SJSA1 (cell line): ENCODE results near the gene ZNF230. TPM values are rescaled to one million over a fixed set of nuclear protein-coding genes. Genes with fewer than 3 reads are reported as not detected.

Experiments
- DNase-seq, 2 experiments: peaks; one replicate each; pipeline ENCODE4 v3.0.0-alpha.2; 2015 to 2020; ENCODE audit warnings: low spot score in 2 of 2, low read depth in 1 of 2
- H3K27ac ChIP-seq: fragments of 250-450 bp; sonication (Bioruptor Pico); 2 replicates; pipeline ENCODE4 v1.5.1; 2020; ENCODE audit warnings: mild to moderate bottlenecking, moderate library complexity
- H3K27me3 ChIP-seq: fragments of 250-450 bp; sonication (Bioruptor Pico); replicated peaks from 2 replicates; pipeline ENCODE4 v1.5.1; 2020; ENCODE audit warnings: mild to moderate bottlenecking, moderate library complexity
- H3K36me3 ChIP-seq: fragments of 250-450 bp; sonication (Bioruptor Pico); 2 replicates; pipeline ENCODE4 v1.5.1; 2020; ENCODE audit warnings: mild to moderate bottlenecking
- H3K4me1 ChIP-seq: fragments of 250-450 bp; sonication (Bioruptor Pico); replicated peaks from 2 replicates; pipeline ENCODE4 v1.6.1; 2021; ENCODE audit warnings: mild to moderate bottlenecking
- H3K4me3 ChIP-seq: fragments of 250-450 bp; sonication (Bioruptor Pico); 2 replicates; pipeline ENCODE4 v1.5.1; 2020; ENCODE audit warnings: mild to moderate bottlenecking
- H3K9me3 ChIP-seq: fragments of 250-450 bp; sonication (Bioruptor Pico); replicated peaks from 2 replicates; pipeline ENCODE4 v1.5.1; 2020; ENCODE audit warnings: mild to moderate bottlenecking
- total RNA-seq: library from RNA; depleted of rRNA; stranded (reverse); fragments of >200 nt; shearing (Covaris generic); gene quantifications from 2 replicates; pipeline ENCODE4 v1.2.3, GENCODE V29; 2014; rRNA removed

ZNF230 gene
- 4.3 and 9.7 TPM in 2 replicates for total RNA-seq

DNA sequence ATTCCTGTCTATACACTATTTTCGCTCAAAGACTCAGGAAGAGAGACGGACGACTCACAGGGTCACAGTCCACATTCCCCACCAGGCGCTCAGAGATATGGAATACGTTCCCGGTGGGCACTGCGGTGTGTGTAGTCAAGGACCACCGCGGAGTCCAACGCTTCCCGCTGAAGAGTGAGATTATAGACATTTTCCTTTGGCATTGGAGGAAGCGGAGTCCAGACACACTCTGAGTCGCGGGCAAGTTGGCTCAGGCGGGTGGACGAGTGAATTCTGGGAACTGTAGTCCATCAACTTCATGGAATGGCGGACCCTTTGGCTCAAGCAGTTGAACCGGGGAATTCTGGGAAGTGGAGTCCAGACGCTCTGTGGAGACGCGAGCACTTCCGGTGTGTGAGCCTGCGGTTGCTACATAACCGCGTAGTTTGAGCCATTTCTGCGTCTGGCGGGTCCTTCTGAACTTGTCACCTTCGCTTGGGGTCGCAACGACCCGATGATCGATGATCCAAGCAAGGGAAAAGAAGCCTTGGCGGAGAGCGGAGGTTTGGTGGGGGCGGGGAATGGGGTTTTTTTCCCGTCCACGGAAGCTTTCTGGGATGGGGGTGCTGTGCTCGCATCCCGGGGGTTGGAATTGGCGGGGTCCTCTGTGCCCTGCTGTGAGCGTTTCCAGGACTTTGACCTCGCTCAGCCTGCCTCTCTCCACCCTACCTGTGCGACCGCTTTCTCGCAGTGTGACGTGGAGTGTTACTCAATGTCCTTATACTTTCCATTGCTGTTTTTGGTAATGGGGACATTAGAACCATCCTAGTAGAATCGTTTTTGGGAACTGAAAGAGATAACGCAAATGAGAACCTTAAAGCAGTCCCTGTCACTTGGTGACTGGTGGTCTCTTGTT, at the start of gene ZNF230:
TSS of gene ZNF230 (plus strand) at position 392 of the 895 bp plus-strand sequence. CDS start 4,122 bp downstream, outside the sequence.
- Histone ChIP-seq H3K9me3 (0 out of 2 replicates have a peak, but pooled peaks cover 3% of the 10 kb centered on the region), H3K4me1 (peaks cover 9% of the 10 kb centered on the region; the same call in 1 of the 2 replicates), H3K36me3 (peaks cover 17% of the 10 kb centered on the region), H3K4me3 (peak within 1 kb of the TSS; percentile 59), H3K27ac (peak within 1 kb of the TSS; percentile 42), H3K27me3 (no peaks in the 10 kb centered on the region)
- peak; percentile 81 to 91 for DNase-seq

DNA sequence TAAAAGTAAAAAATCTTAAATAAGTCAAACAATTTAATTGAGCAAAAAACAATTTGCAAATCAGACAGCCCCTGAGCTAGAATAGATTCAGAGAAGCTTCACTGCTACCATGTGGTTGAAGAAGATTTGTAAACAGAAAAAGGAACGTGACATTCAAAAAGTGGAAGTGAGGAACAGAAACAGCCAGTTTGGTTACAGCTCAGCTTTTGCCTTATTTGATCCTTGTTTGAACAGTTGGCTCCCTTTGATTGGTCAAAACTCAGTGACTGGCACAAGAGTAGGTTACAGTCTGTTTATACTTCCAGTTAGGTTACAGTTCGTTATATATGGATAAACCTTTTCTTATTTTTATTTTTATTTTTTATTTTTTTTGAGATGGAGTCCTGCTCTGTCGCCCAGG, 45.9 kb upstream of the ZNF230 start:
- H3K27me3 ChIP-seq = no peaks in the 10 kb centered on the region

DNA sequence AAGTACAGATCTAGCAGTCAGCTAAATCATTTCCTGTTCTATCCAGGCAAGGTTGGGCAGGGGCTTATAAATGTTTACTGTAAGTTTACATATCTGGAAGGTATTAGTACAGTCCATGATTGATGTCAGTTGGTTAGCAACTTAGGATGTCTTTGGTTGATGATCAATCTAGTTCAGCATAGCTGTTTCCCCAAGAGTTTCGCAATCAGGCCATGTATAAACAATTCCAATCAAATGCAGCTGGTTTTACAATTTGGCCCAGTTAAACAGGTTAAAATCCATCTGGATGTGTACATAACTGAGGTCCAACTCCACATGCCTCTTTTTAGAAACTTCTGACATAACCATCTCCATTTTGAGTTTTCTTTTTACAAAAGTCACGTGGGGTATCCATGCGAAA, 44.9 kb upstream of the ZNF230 start:
- H3K27ac ChIP-seq = no peak overlapping the region
- H3K9me3 ChIP-seq = peaks cover 17% of the 10 kb centered on the region
- no peak overlapping the region for H3K4me3 ChIP-seq
- H3K27me3 ChIP-seq = no peaks in the 10 kb centered on the region
- peaks cover 14% of the 10 kb centered on the region for H3K36me3 ChIP-seq
- DNase-seq = no peak
- H3K4me1 ChIP-seq = peaks cover 9% of the 10 kb centered on the region

More for the DNA sequence above, 45.9 kb upstream of the ZNF230 start:
- no peak for DNase-seq
- Histone ChIP-seq H3K4me3 (no peak overlapping the region), H3K4me1 (no peaks in the 10 kb centered on the region), H3K9me3 (peaks cover 16% of the 10 kb centered on the region), H3K27ac (no peak overlapping the region), H3K36me3 (peaks cover 14% of the 10 kb centered on the region)

DNA sequence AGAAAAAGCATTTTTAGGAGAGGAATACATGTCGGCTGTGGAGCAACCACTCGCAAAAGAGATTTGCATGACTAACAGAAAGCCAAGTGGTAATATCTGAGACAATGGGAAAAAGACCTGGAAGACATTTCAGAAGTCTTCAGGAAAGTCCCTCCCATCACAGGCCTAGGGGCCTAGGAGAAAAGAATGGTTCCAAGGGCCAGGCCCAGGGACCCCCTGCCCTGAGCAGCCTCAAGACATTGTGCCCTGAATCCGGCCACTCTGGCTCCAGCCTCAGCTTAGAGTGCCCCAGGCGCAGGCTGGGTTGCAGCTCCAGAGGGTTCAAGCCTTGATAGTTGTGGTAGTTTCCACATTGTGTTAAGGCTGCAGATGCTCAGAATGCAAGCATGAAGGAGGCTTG, 42.3 kb upstream of the ZNF230 start:
- peaks cover 37% of the 10 kb centered on the region for H3K36me3 ChIP-seq
- H3K4me1 ChIP-seq = peaks cover 17% of the 10 kb centered on the region
- DNase-seq = no peak
- H3K27ac ChIP-seq = no peak overlapping the region
- H3K4me3 ChIP-seq = no peak overlapping the region
- no peaks in the 10 kb centered on the region for H3K27me3 ChIP-seq
- peaks cover 37% of the 10 kb centered on the region for H3K9me3 ChIP-seq

DNA sequence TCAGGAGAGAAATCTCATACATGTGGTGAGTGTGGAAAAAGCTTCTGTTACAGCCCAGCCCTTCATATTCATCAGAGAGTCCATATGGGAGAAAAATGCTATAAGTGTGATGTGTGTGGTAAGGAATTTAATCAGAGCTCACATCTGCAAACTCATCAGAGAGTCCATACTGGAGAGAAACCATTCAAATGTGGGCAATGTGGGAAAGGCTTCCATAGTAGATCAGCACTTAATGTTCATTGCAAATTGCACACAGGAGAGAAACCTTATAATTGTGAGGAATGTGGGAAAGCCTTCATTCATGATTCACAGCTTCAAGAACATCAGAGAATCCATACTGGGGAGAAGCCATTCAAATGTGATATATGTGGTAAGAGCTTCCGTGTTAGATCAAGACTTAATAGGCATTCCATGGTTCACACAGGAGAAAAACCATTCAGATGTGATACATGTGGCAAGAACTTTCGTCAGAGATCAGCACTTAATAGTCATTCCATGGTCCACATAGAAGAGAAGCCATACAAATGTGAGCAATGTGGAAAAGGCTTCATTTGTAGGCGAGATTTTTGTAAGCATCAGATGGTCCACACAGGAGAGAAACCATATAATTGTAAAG, 36.6 kb upstream of the ZNF230 start:
- Histone ChIP-seq H3K27me3 (no peaks in the 10 kb centered on the region), H3K4me1 (peaks cover 17% of the 10 kb centered on the region), H3K27ac (no peak overlapping the region), H3K4me3 (no peak overlapping the region), H3K9me3 (peaks cover 65% of the 10 kb centered on the region), H3K36me3 (peaks cover 83% of the 10 kb centered on the region)
- peak in 1 of 2 experiments; percentile 3 for DNase-seq

GRCh38 chr19:43976732-43977131, 26.0 kb upstream of the ZNF230 start:
- H3K27ac ChIP-seq = no peak overlapping the region
- no peaks in the 10 kb centered on the region for H3K27me3 ChIP-seq
- H3K4me1 ChIP-seq = no peaks in the 10 kb centered on the region
- no peak overlapping the region for H3K4me3 ChIP-seq
- DNase-seq = no peak
- peaks cover 6% of the 10 kb centered on the region for H3K36me3 ChIP-seq
- peaks cover 22% of the 10 kb centered on the region for H3K9me3 ChIP-seq

DNA sequence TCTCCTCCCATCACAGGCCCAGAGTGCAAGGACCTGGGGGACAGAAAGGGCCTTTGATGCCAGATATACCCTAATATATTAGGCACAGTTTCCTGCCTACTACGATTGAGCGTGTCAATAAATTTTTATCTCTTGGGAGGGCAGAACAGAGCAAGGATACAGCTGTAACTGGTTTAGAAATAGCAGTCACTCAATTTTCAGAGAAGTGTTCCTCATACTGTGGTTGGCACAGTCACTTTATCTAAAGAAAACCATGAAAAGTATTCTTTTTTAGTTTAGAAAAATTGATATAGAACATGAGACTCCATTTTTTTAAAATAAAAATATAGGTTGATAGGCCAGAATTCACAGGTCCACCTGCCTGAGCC, 19.2 kb upstream of the ZNF230 start:
- peaks cover 7% of the 10 kb centered on the region; the same call in 1 of the 2 replicates for H3K9me3 ChIP-seq
- peaks cover 10% of the 10 kb centered on the region for H3K36me3 ChIP-seq
- peak overlapping the region; percentile 54 for H3K4me3 ChIP-seq
- no peaks in the 10 kb centered on the region for H3K27me3 ChIP-seq
- no peak for DNase-seq
- H3K4me1 ChIP-seq = no peaks in the 10 kb centered on the region
- H3K27ac ChIP-seq = no peak overlapping the region

DNA sequence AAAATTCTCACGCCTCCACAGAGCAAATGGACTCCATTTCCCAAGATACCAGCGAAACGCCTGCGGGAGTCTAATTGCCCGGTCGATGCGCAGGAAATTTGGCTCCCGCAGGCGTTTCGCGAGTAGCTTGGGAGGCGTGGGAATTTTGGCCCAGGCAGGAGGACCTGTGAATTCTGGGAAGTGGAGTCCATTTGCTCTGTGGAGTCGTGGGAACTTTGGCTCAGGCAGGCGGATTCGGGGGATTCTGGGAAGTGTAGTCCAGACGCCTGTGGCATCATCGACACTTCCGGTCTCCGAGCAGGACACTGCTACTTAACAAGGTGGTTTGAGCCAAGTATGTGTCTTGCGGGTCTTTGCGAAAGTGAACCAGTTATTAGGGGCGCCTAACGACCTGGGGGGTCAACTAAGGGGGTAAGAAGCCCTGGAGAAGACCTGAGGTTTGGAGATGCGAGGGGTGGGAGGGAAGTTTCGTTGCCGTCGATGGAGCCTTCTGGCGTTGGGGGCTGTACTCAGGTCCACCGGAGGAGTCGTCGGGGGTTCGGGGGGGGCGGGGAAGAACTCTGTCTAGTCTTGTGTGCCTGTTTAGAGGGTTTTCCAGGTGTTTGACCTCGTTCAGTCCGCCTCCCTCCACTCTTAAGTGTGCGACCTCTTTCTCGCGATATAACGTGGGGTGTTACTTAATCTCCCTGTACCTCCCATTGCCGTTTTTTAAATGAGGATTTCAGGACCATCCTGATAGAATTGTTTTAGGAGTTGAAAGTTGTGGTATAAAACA, 18.7 kb upstream of the ZNF230 start, which contains the start of gene ZNF155:
TSS of gene ZNF155 (plus strand) at position 277 of the 775 bp plus-strand sequence. CDS start 4,356 bp downstream, outside the sequence.
- peaks cover 7% of the 10 kb centered on the region; the same call in 1 of the 2 replicates for H3K9me3 ChIP-seq
- no peaks in the 10 kb centered on the region for H3K27me3 ChIP-seq
- DNase-seq = peak; percentile 85 to 95
- H3K27ac ChIP-seq = 0 out of 2 replicates have a peak within 1 kb of the TSS, but pooled peaks have one; percentile 21
- no peaks in the 10 kb centered on the region for H3K4me1 ChIP-seq
- H3K36me3 ChIP-seq = peaks cover 16% of the 10 kb centered on the region
- peak within 1 kb of the TSS; percentile 54 for H3K4me3 ChIP-seq

DNA sequence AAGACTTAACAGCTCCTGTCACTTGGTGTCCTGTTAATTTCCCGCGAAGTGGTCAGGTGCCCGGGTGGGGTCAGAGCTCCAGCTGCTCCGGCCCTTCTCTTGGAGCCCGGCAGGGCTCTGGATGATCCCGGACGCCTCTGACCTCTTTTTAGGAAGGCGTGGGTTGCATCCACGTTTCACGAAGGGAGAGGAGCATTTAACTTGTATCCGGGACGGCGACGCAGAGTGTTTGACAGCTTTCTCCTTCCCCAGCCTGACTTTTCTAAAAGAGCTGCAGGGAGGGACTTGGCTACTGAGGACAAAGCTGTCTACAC, 18.1 kb upstream of the ZNF230 start:
- Histone ChIP-seq H3K27ac (no peak overlapping the region), H3K4me3 (peak overlapping the region; percentile 54), H3K36me3 (peaks cover 22% of the 10 kb centered on the region), H3K9me3 (peaks cover 7% of the 10 kb centered on the region; the same call in 1 of the 2 replicates), H3K27me3 (no peaks in the 10 kb centered on the region), H3K4me1 (no peaks in the 10 kb centered on the region)
- DNase-seq = peak in 1 of 2 experiments; percentile 37

DNA sequence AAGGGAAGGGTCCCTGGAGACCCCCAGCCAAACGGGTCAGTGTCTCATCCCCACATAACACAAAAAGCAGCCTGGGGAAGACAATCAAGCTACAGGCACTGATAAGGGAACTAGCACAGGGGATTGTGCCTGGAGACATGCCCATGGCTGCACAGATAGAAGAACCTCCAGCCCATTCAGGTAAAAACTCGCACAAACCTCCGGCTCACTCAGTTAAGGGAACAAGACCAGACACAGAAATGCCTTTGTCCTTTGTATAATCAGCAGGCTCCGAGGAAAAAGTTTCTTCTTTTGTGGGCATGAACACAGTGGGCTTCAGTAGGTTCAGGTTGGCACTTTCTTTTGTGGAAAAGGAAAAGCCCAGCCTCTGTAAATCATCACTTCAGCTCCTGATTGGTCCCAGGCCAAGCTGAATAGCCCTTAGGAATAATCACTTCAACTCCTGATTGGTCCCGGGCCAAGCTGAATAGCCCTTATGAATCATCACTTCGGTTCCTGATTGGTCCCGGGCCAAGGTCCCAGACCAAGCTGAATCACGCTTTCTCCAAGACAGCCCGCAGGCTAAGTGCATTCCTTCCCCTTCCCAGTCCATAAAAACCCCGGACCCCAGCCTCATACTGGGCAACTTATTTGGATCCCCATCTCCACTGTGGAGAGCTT, 5.0 kb upstream of the ZNF230 start:
- no peak for DNase-seq
- Histone ChIP-seq H3K4me3 (no peak overlapping the region), H3K4me1 (peaks cover 5% of the 10 kb centered on the region; the same call in 1 of the 2 replicates), H3K9me3 (no peaks in the 10 kb centered on the region), H3K27me3 (no peaks in the 10 kb centered on the region), H3K27ac (no peak overlapping the region), H3K36me3 (peaks cover 38% of the 10 kb centered on the region)

GRCh38 chr19:44002212-44002565, 568 bp upstream of the ZNF230 start:
- H3K36me3 ChIP-seq = peaks cover 13% of the 10 kb centered on the region
- no peak for DNase-seq
- H3K4me1 ChIP-seq = peaks cover 9% of the 10 kb centered on the region; the same call in 1 of the 2 replicates
- no peaks in the 10 kb centered on the region for H3K27me3 ChIP-seq
- peak overlapping the region; percentile 42 for H3K27ac ChIP-seq
- peak overlapping the region; percentile 59 for H3K4me3 ChIP-seq
- 0 out of 2 replicates have a peak, but pooled peaks cover 3% of the 10 kb centered on the region for H3K9me3 ChIP-seq

- Histone ChIP-seq H3K9me3 (0 out of 2 replicates have a peak, but pooled peaks cover 3% of the 10 kb centered on the region), H3K4me1 (peaks cover 9% of the 10 kb centered on the region; the same call in 1 of the 2 replicates), H3K27me3 (no peaks in the 10 kb centered on the region), H3K36me3 (peaks cover 24% of the 10 kb centered on the region), H3K4me3 (peak overlapping the region; percentile 59), H3K27ac (no peak overlapping the region)
- no peak for DNase-seq
These were observed 778 bp downstream of the ZNF230 start for GRCh38 chr19:44003461-44004009.

- no peak overlapping the region for H3K4me3 ChIP-seq
- no peak for DNase-seq
- no peak overlapping the region for H3K27ac ChIP-seq
- H3K4me1 ChIP-seq = peaks cover 9% of the 10 kb centered on the region; the same call in 1 of the 2 replicates
- H3K9me3 ChIP-seq = peaks cover 25% of the 10 kb centered on the region
- no peaks in the 10 kb centered on the region for H3K27me3 ChIP-seq
- peaks cover 49% of the 10 kb centered on the region for H3K36me3 ChIP-seq
These were observed 3.2 kb downstream of the ZNF230 start for GRCh38 chr19:44005973-44006372.
